ENCODE results near the gene TUBGCP3. TPM values are rescaled to one million over a fixed set of nuclear protein-coding genes. Genes with fewer than 3 reads are reported as not detected.

TUBGCP3 gene
- total and polyA plus RNA-seq, 9 of the 15 experiments (the other 6 are each of a cell fraction or from before 2014, with no cell fraction given) = 3.0 to 24.8 (median 15.2) TPM

DNA sequence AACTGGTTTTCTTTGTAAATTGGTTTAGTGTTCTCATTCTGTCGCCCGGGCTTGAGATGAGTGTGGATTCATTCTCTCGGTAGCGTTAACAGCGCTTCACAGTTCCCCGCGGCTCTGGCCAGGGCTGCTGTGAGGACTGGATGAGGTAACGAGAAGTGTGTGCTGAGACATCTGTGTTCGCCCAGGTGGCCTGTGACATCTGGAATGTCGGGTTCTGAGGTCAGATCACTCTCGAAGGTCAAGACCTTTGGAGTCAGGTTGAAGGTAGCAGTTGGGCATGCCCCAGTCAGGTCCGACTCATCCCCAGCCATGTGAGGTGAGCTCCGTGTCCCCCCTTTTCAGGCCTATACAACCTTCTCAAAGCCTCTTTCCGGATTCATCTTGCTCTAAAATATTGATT lies 13.4 kb upstream of the TUBGCP3 start:
- H3K27me3 ChIP-seq (ENCODE audit: control insufficient read depth in 2 of 2, insufficient read depth in 2 of 2, low read length in 2 of 2) = peaks cover 8 to 14% of the 10 kb centered on the region in 2 experiments; a peak in 4 of 5 replicates
- no peak overlapping the region for H3K4me3 ChIP-seq
- H3K4me2 ChIP-seq (ENCODE audit: insufficient read depth, low read length) = no peak overlapping the region
- in situ Hi-C loops (cut with MboI) = loop anchor here (25.0 kb wide), 1 partner anchor 1114 kb away; no protein-coding TSS in a partner anchor
- FAIRE-seq (no peak), DNase-seq (ENCODE audit: extremely low read depth in 1 of 4, low spot score in 3 of 4) (no peak), ATAC-seq (peak; percentile 40; the same call in 1 of the 3 replicates)
- H2AFZ ChIP-seq (ENCODE audit: low read depth, low read length) = no peak overlapping the region
- H3K79me2 ChIP-seq (ENCODE audit: control insufficient read depth, insufficient read depth, low read length) = no peaks in the 10 kb centered on the region
- H3K9ac ChIP-seq (ENCODE audit: insufficient read depth in 1 of 2, low read depth in 2 of 2, low read length in 2 of 2) = no peak overlapping the region
- intact Hi-C loops (cut with micrococcal nuclease) = loop anchor here (10.0 kb wide), 1 partner anchor 1127 kb away; no protein-coding TSS in a partner anchor
- 12% methylated on average over 14 of the region's 14 CpGs for WGBS (ENCODE audit: insufficient coverage, low coverage, missing lambda C conversion rate)
- no peaks in the 10 kb centered on the region for H4K20me1 ChIP-seq (replicated peaks; ENCODE audit: control insufficient read depth, insufficient read depth, low read length)
- H3K36me3 ChIP-seq (ENCODE audit: control insufficient read depth, insufficient read depth, low read length) = no peaks in the 10 kb centered on the region
- no TSS peak for BruUV-seq (replicated peaks)
- H3K4me1 ChIP-seq (replicated peaks in 1 of 2; ENCODE audit: control insufficient read depth in 2 of 2, insufficient read depth in 2 of 2, low read length in 2 of 2) = peaks cover 0 to 3% of the 10 kb centered on the region in 2 experiments; a peak in 1 of 5 replicates
- TF ChIP-seq TAF15 (IDR thresholded peaks at IDR 0.05; ENCODE audit: low read depth, low read length) (no peak), BMI1 (IDR thresholded peaks at IDR 0.05; ENCODE audit: low read length) (0 out of 2 replicates have a peak, but pooled peaks have one; percentile 46), HIVEP1 (CRISPR knock-in tag; IDR thresholded peaks at IDR 0.05) (no peak), PHF20 (IDR thresholded peaks at IDR 0.05; ENCODE audit: partially characterized antibody) (no peak)
- no peaks in the 10 kb centered on the region for H3K9me1 ChIP-seq (ENCODE audit: control insufficient read depth, insufficient read depth, low read length)
- CTCF ChIA-PET (ENCODE audit: low intra/inter-chr PET ratio) = no interaction called here
- POLR2A ChIA-PET = no interaction called here
- no peaks in the 10 kb centered on the region for H3K9me3 ChIP-seq (replicated peaks; ENCODE audit: control insufficient read depth, insufficient read depth, low read depth, low read length)
- H3K27ac ChIP-seq (ENCODE audit: extremely low read depth, low read depth, low read length) = no peak overlapping the region

DNA sequence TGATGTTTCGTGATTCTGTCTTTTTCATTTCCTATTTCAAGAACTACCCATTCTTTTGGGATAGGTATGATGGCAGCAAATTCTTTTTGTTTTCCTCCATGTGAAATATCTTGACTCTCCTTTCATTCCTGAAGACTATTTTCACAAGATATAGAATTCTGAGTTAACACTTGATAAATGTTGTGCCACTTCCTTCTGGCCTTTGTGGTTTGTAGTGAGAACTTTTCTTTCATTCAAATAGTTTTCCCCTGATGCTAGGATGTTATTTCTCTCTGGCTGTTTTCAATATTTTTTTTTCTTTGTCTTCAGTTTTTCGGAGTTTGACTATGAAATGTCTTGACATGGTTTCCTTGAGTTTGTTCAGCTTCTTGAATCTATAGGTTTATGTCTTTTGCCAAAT lies 8.3 kb upstream of the TUBGCP3 start:
- BruUV-seq (replicated peaks) = no TSS peak
- in situ Hi-C loops (cut with MboI) = no loop called here
- CTCF ChIA-PET (ENCODE audit: low intra/inter-chr PET ratio) = no interaction called here
- Histone ChIP-seq H3K9ac (ENCODE audit: insufficient read depth in 1 of 2, low read depth in 2 of 2, low read length in 2 of 2) (no peak overlapping the region), H3K4me1 (replicated peaks in 1 of 2; ENCODE audit: control insufficient read depth in 2 of 2, insufficient read depth in 2 of 2, low read length in 2 of 2) (no peaks in the 10 kb centered on the region), H3K9me1 (ENCODE audit: control insufficient read depth, insufficient read depth, low read length) (no peaks in the 10 kb centered on the region), H3K27me3 (ENCODE audit: control insufficient read depth in 2 of 2, insufficient read depth in 2 of 2, low read length in 2 of 2) (peaks cover 6 to 11% of the 10 kb centered on the region in 2 experiments; a peak in 4 of 5 replicates), H2AFZ (ENCODE audit: low read depth, low read length) (no peak overlapping the region), H3K9me3 (replicated peaks; ENCODE audit: control insufficient read depth, insufficient read depth, low read depth, low read length) (no peaks in the 10 kb centered on the region), H3K27ac (ENCODE audit: extremely low read depth, low read depth, low read length) (no peak overlapping the region), H3K4me3 (no peak overlapping the region), H3K79me2 (ENCODE audit: control insufficient read depth, insufficient read depth, low read length) (no peaks in the 10 kb centered on the region), H3K36me3 (ENCODE audit: control insufficient read depth, insufficient read depth, low read length) (no peaks in the 10 kb centered on the region), H3K4me2 (ENCODE audit: insufficient read depth, low read length) (no peak overlapping the region), H4K20me1 (replicated peaks; ENCODE audit: control insufficient read depth, insufficient read depth, low read length) (no peaks in the 10 kb centered on the region)
- no peak for ATAC-seq
- POLR2A ChIA-PET = no interaction called here
- 3% methylated on average over 2 of the region's 2 CpGs for WGBS (ENCODE audit: insufficient coverage, low coverage, missing lambda C conversion rate)
- no peak for FAIRE-seq
- no peak for DNase-seq (ENCODE audit: extremely low read depth in 1 of 4, low spot score in 3 of 4)
- intact Hi-C loops (cut with micrococcal nuclease) = no loop called here
- TF ChIP-seq TRIM28 (IDR thresholded peaks at IDR 0.05) = no peak
- TF ChIP-seq CXXC5 (CRISPR knock-in tag; IDR thresholded peaks at IDR 0.05) = no peak
- no peak for TF ChIP-seq ATF1 (CRISPR knock-in tag; IDR thresholded peaks at IDR 0.05)
- no peak for TF ChIP-seq ATF1 (tag; IDR thresholded peaks at IDR 0.05)
- TF ChIP-seq ESRRB (CRISPR knock-in tag; IDR thresholded peaks at IDR 0.05; ENCODE audit: borderline replicate concordance) = no peak
- TF ChIP-seq GABPB1 (CRISPR knock-in tag; IDR thresholded peaks at IDR 0.05) = no peak
- TF ChIP-seq TFAM (CRISPR knock-in tag; conservative IDR thresholded peaks at IDR 0.05) = no peak
- TF ChIP-seq U2AF2 (optimal IDR thresholded peaks at IDR 0.05; ENCODE audit: low read depth, low read length) = no peak
- TF ChIP-seq, protein P1, sequence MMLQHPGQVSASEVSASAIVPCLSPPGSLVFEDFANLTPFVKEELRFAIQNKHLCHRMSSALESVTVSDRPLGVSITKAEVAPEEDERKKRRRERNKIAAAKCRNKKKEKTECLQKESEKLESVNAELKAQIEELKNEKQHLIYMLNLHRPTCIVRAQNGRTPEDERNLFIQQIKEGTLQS (IDR thresholded peaks at IDR 0.05) = no peak
- TF ChIP-seq, protein P1 (CRISPR knock-in tag; conservative IDR thresholded peaks at IDR 0.05) = no peak
- TF ChIP-seq, protein P2, sequence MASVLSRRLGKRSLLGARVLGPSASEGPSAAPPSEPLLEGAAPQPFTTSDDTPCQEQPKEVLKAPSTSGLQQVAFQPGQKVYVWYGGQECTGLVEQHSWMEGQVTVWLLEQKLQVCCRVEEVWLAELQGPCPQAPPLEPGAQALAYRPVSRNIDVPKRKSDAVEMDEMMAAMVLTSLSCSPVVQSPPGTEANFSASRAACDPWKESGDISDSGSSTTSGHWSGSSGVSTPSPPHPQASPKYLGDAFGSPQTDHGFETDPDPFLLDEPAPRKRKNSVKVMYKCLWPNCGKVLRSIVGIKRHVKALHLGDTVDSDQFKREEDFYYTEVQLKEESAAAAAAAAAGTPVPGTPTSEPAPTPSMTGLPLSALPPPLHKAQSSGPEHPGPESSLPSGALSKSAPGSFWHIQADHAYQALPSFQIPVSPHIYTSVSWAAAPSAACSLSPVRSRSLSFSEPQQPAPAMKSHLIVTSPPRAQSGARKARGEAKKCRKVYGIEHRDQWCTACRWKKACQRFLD (CRISPR knock-in tag; IDR thresholded peaks at IDR 0.05) = no peak
